Ishikawa (cell line): Measurements from ENCODE around the gene AUTS2.

Source experiments
- CEBPB ChIP-seq: IDR thresholded peaks from 2 replicates; pipeline ENCODE4 v1.6.1; 2012
- CREB1 ChIP-seq: IDR thresholded peaks from 2 replicates; pipeline ENCODE4 v1.6.1; 2012; ENCODE audit warnings: low read depth
- EGR1 ChIP-seq: IDR thresholded peaks from 2 replicates; pipeline ENCODE4 v1.6.1; 2012
- EP300 ChIP-seq: IDR thresholded peaks from 2 replicates; pipeline ENCODE4 v1.6.1; 2012; ENCODE audit warnings: borderline replicate concordance
- FOXM1 ChIP-seq: IDR thresholded peaks from 2 replicates; pipeline ENCODE4 v1.6.1; 2012; ENCODE audit warnings: low read depth, borderline replicate concordance
- NFIC ChIP-seq: IDR thresholded peaks from 2 replicates; pipeline ENCODE4 v1.6.1; 2012
- RAD21 ChIP-seq: IDR thresholded peaks from 2 replicates; pipeline ENCODE4 v1.6.1; 2012; ENCODE audit warnings: low read depth
- TAF1 ChIP-seq: IDR thresholded peaks from 2 replicates; pipeline ENCODE4 v1.6.1; 2012; ENCODE audit warnings: low read depth, mild to moderate bottlenecking
- TCF12 ChIP-seq: IDR thresholded peaks from 2 replicates; pipeline ENCODE4 v1.6.1; 2012; ENCODE audit warnings: low read depth
- TEAD4 ChIP-seq: IDR thresholded peaks from 2 replicates; pipeline ENCODE4 v1.6.1; 2012
- YY1 ChIP-seq: IDR thresholded peaks from 2 replicates; pipeline ENCODE4 v1.6.1; 2012; ENCODE audit warnings: low read depth
- ZBTB7A ChIP-seq: IDR thresholded peaks from 2 replicates; pipeline ENCODE4 v1.6.1; 2012; ENCODE audit warnings: low read depth
- TF ChIP-seq, protein P1 (sequence below): IDR thresholded peaks from 2 replicates; pipeline ENCODE4 v1.6.1; 2012; ENCODE audit warnings: low read depth, mild to moderate bottlenecking
- TF ChIP-seq, protein P2 (sequence below): IDR thresholded peaks from 2 replicates; pipeline ENCODE4 v1.6.1; 2012
- TF ChIP-seq, protein P3 (sequence below): IDR thresholded peaks from 2 replicates; pipeline ENCODE4 v1.6.1; 2012

AUTS2 gene

DNA sequence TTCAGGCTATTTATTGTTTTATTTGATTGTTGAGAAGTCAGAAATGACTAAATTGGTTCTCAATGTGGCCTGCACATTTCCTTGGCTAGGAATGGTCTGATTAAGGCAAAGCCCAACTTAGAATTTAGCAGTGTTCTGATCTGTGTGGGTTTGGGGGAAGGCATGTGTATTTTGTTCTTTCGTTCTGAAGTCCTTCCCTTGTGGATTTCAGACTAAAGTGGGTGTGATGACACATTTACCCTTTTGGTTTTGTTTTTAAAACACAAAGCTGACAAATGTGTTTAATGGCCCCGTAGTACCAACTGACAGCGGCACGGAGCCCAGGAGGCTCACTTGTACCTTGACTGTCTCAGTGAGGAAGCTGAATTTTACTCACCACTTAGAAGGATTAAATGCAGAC is 1081.4 kb downstream of the AUTS2 start:
- TF ChIP-seq CEBPB: no peak
- no peak for TF ChIP-seq RAD21
- TF ChIP-seq EP300: no peak
- TF ChIP-seq, protein P1, sequence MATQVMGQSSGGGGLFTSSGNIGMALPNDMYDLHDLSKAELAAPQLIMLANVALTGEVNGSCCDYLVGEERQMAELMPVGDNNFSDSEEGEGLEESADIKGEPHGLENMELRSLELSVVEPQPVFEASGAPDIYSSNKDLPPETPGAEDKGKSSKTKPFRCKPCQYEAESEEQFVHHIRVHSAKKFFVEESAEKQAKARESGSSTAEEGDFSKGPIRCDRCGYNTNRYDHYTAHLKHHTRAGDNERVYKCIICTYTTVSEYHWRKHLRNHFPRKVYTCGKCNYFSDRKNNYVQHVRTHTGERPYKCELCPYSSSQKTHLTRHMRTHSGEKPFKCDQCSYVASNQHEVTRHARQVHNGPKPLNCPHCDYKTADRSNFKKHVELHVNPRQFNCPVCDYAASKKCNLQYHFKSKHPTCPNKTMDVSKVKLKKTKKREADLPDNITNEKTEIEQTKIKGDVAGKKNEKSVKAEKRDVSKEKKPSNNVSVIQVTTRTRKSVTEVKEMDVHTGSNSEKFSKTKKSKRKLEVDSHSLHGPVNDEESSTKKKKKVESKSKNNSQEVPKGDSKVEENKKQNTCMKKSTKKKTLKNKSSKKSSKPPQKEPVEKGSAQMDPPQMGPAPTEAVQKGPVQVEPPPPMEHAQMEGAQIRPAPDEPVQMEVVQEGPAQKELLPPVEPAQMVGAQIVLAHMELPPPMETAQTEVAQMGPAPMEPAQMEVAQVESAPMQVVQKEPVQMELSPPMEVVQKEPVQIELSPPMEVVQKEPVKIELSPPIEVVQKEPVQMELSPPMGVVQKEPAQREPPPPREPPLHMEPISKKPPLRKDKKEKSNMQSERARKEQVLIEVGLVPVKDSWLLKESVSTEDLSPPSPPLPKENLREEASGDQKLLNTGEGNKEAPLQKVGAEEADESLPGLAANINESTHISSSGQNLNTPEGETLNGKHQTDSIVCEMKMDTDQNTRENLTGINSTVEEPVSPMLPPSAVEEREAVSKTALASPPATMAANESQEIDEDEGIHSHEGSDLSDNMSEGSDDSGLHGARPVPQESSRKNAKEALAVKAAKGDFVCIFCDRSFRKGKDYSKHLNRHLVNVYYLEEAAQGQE: no peak
- TF ChIP-seq ZBTB7A: no peak
- no peak for TF ChIP-seq EGR1
- TF ChIP-seq CREB1: no peak
- no peak for TF ChIP-seq NFIC
- TF ChIP-seq TEAD4: no peak
- TF ChIP-seq FOXM1: no peak
- TF ChIP-seq TAF1: no peak
- TF ChIP-seq, protein P2, sequence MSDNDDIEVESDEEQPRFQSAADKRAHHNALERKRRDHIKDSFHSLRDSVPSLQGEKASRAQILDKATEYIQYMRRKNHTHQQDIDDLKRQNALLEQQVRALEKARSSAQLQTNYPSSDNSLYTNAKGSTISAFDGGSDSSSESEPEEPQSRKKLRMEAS: no peak
- TF ChIP-seq, protein P3, sequence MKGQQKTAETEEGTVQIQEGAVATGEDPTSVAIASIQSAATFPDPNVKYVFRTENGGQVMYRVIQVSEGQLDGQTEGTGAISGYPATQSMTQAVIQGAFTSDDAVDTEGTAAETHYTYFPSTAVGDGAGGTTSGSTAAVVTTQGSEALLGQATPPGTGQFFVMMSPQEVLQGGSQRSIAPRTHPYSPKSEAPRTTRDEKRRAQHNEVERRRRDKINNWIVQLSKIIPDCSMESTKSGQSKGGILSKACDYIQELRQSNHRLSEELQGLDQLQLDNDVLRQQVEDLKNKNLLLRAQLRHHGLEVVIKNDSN: no peak
- TF ChIP-seq TCF12: no peak

DNA sequence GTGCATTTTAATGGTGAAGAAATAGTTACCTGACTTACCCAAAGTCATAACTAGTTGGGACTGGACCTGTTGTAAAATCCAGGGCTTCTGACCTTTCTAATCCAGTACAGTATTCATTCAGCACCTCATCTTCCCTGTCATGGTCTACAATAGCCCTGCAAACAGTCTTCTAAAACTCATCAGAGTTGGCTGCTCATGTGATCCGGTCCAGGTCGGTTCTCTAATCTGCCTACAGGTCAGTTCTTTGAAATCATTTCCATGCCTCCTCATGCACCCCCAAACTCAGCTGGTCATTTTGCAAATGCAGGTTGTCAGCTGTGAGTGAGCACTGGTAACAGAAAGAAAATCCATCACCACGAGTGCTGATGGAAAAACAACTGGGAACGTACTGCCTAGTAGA is 1082.0 kb downstream of the AUTS2 start:
- TF ChIP-seq TEAD4 (no peak), ZBTB7A (no peak), CEBPB (no peak), EP300 (no peak), CREB1 (no peak), RAD21 (no peak), FOXM1 (no peak), TCF12 (no peak), EGR1 (no peak), YY1 (no peak), NFIC (no peak)
- TF ChIP-seq, protein P3: no peak
- TF ChIP-seq, protein P2: no peak
- TF ChIP-seq, protein P1: no peak

DNA sequence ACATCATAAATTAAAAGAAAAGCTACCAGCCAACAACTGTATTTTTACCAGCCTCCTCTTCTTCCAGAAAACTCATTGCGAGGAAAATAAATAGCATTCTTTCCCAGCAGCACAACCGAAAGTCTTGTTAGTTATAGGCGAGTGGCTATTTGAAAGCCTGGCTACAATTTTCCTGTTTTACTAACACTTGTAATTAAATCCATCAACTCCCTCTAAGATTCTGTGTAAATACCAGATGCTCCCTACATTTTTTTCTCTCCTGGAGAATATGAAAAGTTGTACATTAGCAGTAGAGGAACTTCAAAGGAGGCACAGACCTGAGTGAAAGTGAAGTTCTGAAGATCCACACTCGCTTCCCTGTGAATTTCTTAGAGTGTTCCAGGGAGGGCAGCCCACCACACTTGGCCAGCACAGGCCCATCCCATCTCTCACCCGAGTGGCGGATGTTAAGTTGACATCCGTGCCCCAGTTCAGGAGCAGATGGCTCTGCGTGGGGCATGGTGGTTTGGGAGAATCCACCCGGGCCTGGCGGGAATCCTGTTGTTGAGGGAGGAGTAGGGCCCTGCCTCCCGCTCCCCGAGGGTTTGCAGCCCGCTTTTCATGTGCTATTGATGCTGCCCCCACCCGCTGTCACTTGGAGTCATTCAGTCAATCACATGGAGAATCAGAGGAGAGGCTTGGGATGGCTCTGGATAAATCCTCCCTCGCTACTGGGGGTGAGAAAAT is 1082.6 kb downstream of the AUTS2 start:
- TF ChIP-seq EP300 (no peak), RAD21 (no peak), TCF12 (no peak), CEBPB (no peak), EGR1 (no peak), TEAD4 (no peak)
- TF ChIP-seq, protein P3: no peak

DNA sequence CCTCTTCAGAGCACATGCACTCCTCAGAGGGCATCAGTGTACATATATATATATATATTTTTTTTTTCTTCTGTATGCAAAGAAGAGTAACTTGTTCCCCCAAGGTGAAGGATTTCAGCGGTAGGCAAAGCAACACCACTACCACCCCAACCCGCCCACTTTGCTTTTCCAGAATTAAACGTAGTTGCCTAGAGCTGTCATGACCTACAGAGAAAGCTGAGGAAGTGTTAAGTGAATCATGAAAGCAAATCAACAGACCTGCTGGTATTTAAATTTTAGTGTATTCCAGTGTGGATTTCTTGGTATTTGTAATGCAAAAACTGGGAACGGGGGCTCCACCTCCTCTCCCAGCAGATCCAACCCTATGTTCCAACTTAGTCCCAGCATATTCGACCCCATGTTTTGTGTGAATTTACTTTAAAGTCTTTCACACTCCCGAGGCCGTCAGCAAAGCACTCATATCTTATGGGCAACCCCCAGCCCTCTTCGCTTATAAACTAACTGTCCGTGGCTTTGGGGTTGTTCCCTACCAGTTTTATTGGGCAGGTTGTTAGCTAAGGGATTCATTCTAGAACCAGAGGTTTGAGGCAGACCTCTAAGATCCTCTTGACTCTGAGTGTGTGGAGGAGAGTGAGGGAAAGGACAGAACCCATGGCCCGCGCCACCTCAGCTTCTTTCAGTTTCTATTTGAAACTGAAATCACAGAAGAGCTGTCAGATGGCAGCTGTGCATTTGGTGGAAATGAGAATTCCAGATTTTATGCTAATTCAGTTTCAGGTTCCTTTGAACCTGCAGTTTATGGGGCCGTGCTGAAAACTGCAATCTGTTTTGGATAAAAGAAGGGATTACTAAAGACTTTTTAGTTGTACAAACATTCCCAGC is 1083.4 kb downstream of the AUTS2 start:
- TF ChIP-seq NFIC: no peak
- TF ChIP-seq, protein P1: no peak
- TF ChIP-seq EGR1: no peak
- no peak for TF ChIP-seq TAF1
- TF ChIP-seq, protein P3: no peak
- no peak for TF ChIP-seq TEAD4
- TF ChIP-seq TCF12: no peak
- TF ChIP-seq CREB1: no peak
- TF ChIP-seq, protein P2: no peak
- TF ChIP-seq ZBTB7A: no peak
- TF ChIP-seq YY1: no peak
- no peak for TF ChIP-seq RAD21
- TF ChIP-seq FOXM1: no peak
- TF ChIP-seq EP300: no peak
- TF ChIP-seq CEBPB: no peak
